Loucy (cell line): ENCODE results near the gene EGLN1.

Experiments used
- H2AFZ ChIP-seq: fragments of 200-600 bp; sonication (generic); 2 replicates; pipeline ENCODE4 v1.6.0; 2016; ENCODE audit warnings: antibody characterized with exemption, mild to moderate bottlenecking, low read length, moderate library complexity
- H3F3A ChIP-seq: fragments of 200-600 bp; 2 replicates; pipeline ENCODE4 v1.6.0; 2016; ENCODE audit warnings: antibody characterized with exemption, low read depth, mild to moderate bottlenecking
- H3K27me3 ChIP-seq: fragments of 200-600 bp; sonication (generic); 2 replicates; pipeline ENCODE4 v1.6.1; 2014; ENCODE audit warnings: low read length, mild to moderate bottlenecking; ENCODE audit not compliant: insufficient read depth, poor library complexity, severe bottlenecking
- H3K36me3 ChIP-seq: fragments of 200-600 bp; sonication (generic); 2 replicates; pipeline ENCODE4 v1.6.1; 2016; ENCODE audit warnings: low read length; ENCODE audit not compliant: insufficient read depth
- H3K4me1 ChIP-seq: fragments of 200-600 bp; sonication (generic); 2 replicates; pipeline ENCODE4 v1.5.1; 2014; ENCODE audit warnings: low read length, mild to moderate bottlenecking; ENCODE audit not compliant: insufficient read depth, poor library complexity, severe bottlenecking
- H3K4me2 ChIP-seq: fragments of 200-600 bp; sonication (generic); 2 replicates; pipeline ENCODE4 v1.6.0; 2014; ENCODE audit warnings: antibody characterized with exemption, low read length, low read depth, mild to moderate bottlenecking; ENCODE audit not compliant: poor library complexity, severe bottlenecking
- H3K4me3 ChIP-seq: fragments of 200-600 bp; sonication (generic); 2 replicates; pipeline ENCODE4 v1.5.1; 2014; ENCODE audit warnings: low read length, mild to moderate bottlenecking, mixed read lengths; ENCODE audit not compliant: poor library complexity, severe bottlenecking
- H3K79me2 ChIP-seq: fragments of 200-600 bp; sonication (generic); 2 replicates; pipeline ENCODE4 v1.6.1; 2014; ENCODE audit warnings: low read length; ENCODE audit not compliant: insufficient read depth
- H3K9ac ChIP-seq: fragments of 200-600 bp; sonication (generic); 2 replicates; pipeline ENCODE4 v1.6.0; 2014; ENCODE audit warnings: mild to moderate bottlenecking, low read depth, low read length, moderate library complexity; ENCODE audit not compliant: poor library complexity, severe bottlenecking
- H3K9me2 ChIP-seq: fragments of 200-600 bp; sonication (generic); replicated peaks from 2 replicates; pipeline ENCODE4 v1.6.1; 2016; ENCODE audit warnings: low read depth, low read length, mixed read lengths
- H3K9me3 ChIP-seq: fragments of 200-600 bp; sonication (generic); 2 replicates; pipeline ENCODE4 v1.6.1; 2014; ENCODE audit warnings: mild to moderate bottlenecking, antibody characterized with exemption, low read length, low read depth; ENCODE audit not compliant: insufficient read depth
- H4K20me1 ChIP-seq: fragments of 200-600 bp; sonication (generic); 2 replicates; pipeline ENCODE4 v1.6.0; 2014; ENCODE audit warnings: antibody characterized with exemption, low read length, mild to moderate bottlenecking; ENCODE audit not compliant: insufficient read depth, poor library complexity, severe bottlenecking
- EZH2phosphoT487 ChIP-seq: fragments of 200-600 bp; IDR thresholded peaks from 2 replicates; pipeline ENCODE4 v1.6.1; 2018; ENCODE audit warnings: antibody characterized with exemption, mild to moderate bottlenecking, moderate library complexity, borderline replicate concordance
- TF ChIP-seq, protein P1 (sequence below): fragments of 200-600 bp; sonication (generic); conservative IDR thresholded peaks from 2 replicates; pipeline ENCODE4 v1.5.1; 2014; ENCODE audit warnings: mild to moderate bottlenecking, antibody characterized with exemption, low read length

EGLN1 gene

DNA sequence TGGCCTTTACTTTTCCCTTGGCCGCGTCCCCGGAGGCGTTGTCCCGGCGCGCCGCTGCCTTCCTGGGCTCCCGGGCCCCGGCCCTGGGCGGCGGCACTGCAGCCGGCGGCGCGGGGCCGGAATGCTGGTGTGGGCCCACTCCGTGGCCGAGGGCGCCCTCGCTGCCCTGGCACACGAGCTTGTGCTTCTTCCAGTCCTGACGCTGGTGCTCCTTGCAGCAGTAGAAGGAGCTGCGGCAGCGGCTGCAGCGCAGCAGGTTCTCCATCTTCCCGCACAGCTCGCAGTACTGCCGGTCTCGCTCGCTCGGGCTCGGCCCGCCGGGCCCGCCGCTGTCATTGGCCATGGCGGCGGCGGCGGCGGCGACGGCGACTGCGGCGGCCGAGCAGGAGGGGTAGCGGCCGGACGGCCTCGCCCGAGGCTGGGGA lies 529 bp downstream of the EGLN1 start:
- H3K79me2 ChIP-seq, result no peaks in the 10 kb centered on the region
- H3K36me3 ChIP-seq, result no peaks in the 10 kb centered on the region
- H3K9me3 ChIP-seq, result no peaks in the 10 kb centered on the region
- no peaks in the 10 kb centered on the region for H3K4me1 ChIP-seq
- peaks cover 12% of the 10 kb centered on the region for H3K27me3 ChIP-seq
- no peaks in the 10 kb centered on the region for H3K9me2 ChIP-seq
- H4K20me1 ChIP-seq, result no peaks in the 10 kb centered on the region
- no peak overlapping the region for H3K4me3 ChIP-seq
- no peaks in the 10 kb centered on the region for H3F3A ChIP-seq
- H2AFZ ChIP-seq, result no peak overlapping the region
- no peak for TF ChIP-seq EZH2phosphoT487
- TF ChIP-seq, protein P1, sequence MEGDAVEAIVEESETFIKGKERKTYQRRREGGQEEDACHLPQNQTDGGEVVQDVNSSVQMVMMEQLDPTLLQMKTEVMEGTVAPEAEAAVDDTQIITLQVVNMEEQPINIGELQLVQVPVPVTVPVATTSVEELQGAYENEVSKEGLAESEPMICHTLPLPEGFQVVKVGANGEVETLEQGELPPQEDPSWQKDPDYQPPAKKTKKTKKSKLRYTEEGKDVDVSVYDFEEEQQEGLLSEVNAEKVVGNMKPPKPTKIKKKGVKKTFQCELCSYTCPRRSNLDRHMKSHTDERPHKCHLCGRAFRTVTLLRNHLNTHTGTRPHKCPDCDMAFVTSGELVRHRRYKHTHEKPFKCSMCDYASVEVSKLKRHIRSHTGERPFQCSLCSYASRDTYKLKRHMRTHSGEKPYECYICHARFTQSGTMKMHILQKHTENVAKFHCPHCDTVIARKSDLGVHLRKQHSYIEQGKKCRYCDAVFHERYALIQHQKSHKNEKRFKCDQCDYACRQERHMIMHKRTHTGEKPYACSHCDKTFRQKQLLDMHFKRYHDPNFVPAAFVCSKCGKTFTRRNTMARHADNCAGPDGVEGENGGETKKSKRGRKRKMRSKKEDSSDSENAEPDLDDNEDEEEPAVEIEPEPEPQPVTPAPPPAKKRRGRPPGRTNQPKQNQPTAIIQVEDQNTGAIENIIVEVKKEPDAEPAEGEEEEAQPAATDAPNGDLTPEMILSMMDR, result no peak
- no peak overlapping the region for H3K9ac ChIP-seq
- no peak overlapping the region for H3K4me2 ChIP-seq

DNA sequence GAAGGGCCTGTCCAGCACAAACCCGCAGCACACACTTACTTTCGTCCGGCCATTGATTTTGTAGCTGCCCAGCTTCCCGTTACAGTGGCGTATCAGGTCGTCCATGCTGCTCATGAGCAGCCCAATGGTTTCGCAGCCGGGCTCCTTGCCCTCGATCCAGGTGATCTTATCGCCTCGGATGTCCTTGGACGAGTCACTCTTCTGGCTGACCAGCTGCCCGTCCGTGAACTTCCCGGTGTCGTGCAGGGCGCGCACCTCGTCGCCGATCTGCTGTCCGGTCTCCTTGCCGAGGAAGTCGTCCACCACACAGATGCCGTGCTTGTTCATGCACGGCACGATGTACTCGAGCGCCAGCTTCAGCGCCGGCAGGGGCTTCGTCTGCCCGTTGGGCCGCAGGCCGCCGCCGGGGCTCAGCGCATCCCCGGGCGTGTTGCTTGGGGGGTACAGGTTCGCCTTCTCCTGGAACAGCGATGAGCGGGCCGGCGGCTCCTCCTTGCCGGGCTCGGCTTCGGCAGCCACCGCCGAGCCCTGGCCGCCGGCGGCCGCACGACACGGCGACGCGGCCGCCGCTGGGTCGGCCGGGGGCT lies 1.0 kb downstream of the EGLN1 start:
- Histone ChIP-seq H3K9me2 (no peaks in the 10 kb centered on the region), H3F3A (no peaks in the 10 kb centered on the region), H3K4me3 (no peak overlapping the region), H3K9me3 (no peaks in the 10 kb centered on the region), H3K9ac (no peak overlapping the region), H3K27me3 (peaks cover 12% of the 10 kb centered on the region), H3K4me2 (no peak overlapping the region), H3K36me3 (no peaks in the 10 kb centered on the region), H3K79me2 (no peaks in the 10 kb centered on the region), H3K4me1 (no peaks in the 10 kb centered on the region), H4K20me1 (no peaks in the 10 kb centered on the region), H2AFZ (no peak overlapping the region)
- no peak for TF ChIP-seq EZH2phosphoT487
- TF ChIP-seq, protein P1, result no peak

GRCh38 chr1:231420299-231420958 lies 1.7 kb downstream of the EGLN1 start:
- H3K9me2 ChIP-seq, result no peaks in the 10 kb centered on the region
- no peaks in the 10 kb centered on the region for H3F3A ChIP-seq
- no peaks in the 10 kb centered on the region for H3K4me1 ChIP-seq
- no peaks in the 10 kb centered on the region for H3K9me3 ChIP-seq
- H3K79me2 ChIP-seq, result no peaks in the 10 kb centered on the region
- H3K4me3 ChIP-seq, result no peak overlapping the region
- no peak overlapping the region for H3K9ac ChIP-seq
- TF ChIP-seq, protein P1, result no peak
- TF ChIP-seq EZH2phosphoT487, result no peak
- H3K4me2 ChIP-seq, result no peak overlapping the region
- H3K36me3 ChIP-seq, result no peaks in the 10 kb centered on the region
- H3K27me3 ChIP-seq, result peaks cover 12% of the 10 kb centered on the region
- H4K20me1 ChIP-seq, result no peaks in the 10 kb centered on the region
- H2AFZ ChIP-seq, result no peak overlapping the region
